A549 treated with Hydrocortisone at 1 μM for 4 hours (cell line): ENCODE data around the gene HDAC8. TPM values are rescaled to one million over a fixed set of nuclear protein-coding genes. Genes with fewer than 3 reads are reported as not detected.

Experiments
- total RNA-seq: library from RNA; stranded (reverse); fragments of 200-300 nt; extraction: Qiagen RNA extraction; gene quantifications from 5 replicates; pipeline ENCODE4 v1.2.3, GENCODE V29; 2022

HDAC8 gene
- total RNA-seq, result 26.2 to 30.1 TPM (median 27.9 TPM) in 5 replicates

GRCh38 chrX:72572248-72573157, at the start of gene HDAC8:
HDAC8 (minus strand) TSS chrX:72572843; CDS start chrX:72572761, 82 bp downstream.

GRCh38 chrX:72305286-72306084, 267.2 kb downstream of the HDAC8 start, which contains the start of gene CITED1:
CITED1 (minus strand) TSS chrX:72305914; CDS start chrX:72302869, 3,045 bp downstream.

Other genes with a start within 250 kb of the HDAC8 start
- 25.5 to 33.2 TPM (median 29.5 TPM) in 5 replicates for gene PHKA1, start 141.5 kb upstream of the HDAC8 start, total RNA-seq
- not detected in 5 replicates for gene DMRTC1B, start 204.0 kb upstream of the HDAC8 start, total RNA-seq
- not detected in 5 replicates for gene FAM236B, start 209.8 kb upstream of the HDAC8 start, total RNA-seq
- not detected in 5 replicates for gene FAM236D, start 235.4 kb upstream of the HDAC8 start, total RNA-seq